PC-3 (cell line): ENCODE measurements around the gene KPNA5.

Experiments
- CTCF ChIP-seq: fragments of 300-600 bp; sonication (generic); conservative IDR thresholded peaks from 2 replicates; pipeline ENCODE4 v1.5.1; 2017; ENCODE audit warnings: antibody characterized with exemption, low read depth, mild to moderate bottlenecking, low read length
- EZH2 ChIP-seq: fragments of 300-600 bp; sonication (generic); IDR thresholded peaks from one replicate; pipeline ENCODE4 v1.6.1; 2017; ENCODE audit warnings: antibody characterized with exemption, mild to moderate bottlenecking, low read length; ENCODE audit not compliant: unreplicated experiment
- EZH2phosphoT487 ChIP-seq: fragments of 300-600 bp; sonication (generic); IDR thresholded peaks from 2 replicates; pipeline ENCODE4 v1.6.1; 2018; ENCODE audit warnings: mild to moderate bottlenecking, antibody characterized with exemption, low read length, borderline replicate concordance

GRCh38 chr6:116695401-116695800 lies 14.4 kb downstream of the KPNA5 start:
- TF ChIP-seq EZH2 (no peak), EZH2phosphoT487 (no peak), CTCF (no peak)
